GM23338 (cell line): Measurements from ENCODE around the gene GNAI3. TPM values are rescaled to one million over a fixed set of nuclear protein-coding genes. Genes with fewer than 3 reads are reported as not detected.

ENCODE experiments used
- ATAC-seq: fragments of 200-7000 bp; cut with Tn5 transposase; 3 replicates; pipeline ENCODE4 v1.9.1; 2020
- DNase-seq: peaks from one replicate; pipeline ENCODE4 v3.0.0-alpha.2; 2015; ENCODE audit warnings: low spot score
- H2AFZ ChIP-seq: fragments of 200-600 bp; sonication (generic); 2 replicates; pipeline ENCODE4 v1.8.0; 2016; ENCODE audit warnings: antibody characterized with exemption, mild to moderate bottlenecking, moderate library complexity
- H3F3A ChIP-seq: fragments of 200-600 bp; sonication (generic); replicated peaks from 2 replicates; pipeline ENCODE4 v1.8.0; 2017; ENCODE audit warnings: antibody characterized with exemption, mixed run types, low read depth
- H3K27ac ChIP-seq: fragments of 200-600 bp; sonication (generic); 2 replicates; pipeline ENCODE4 v1.6.1; 2016; ENCODE audit warnings: low read depth
- H3K27me3 ChIP-seq: fragments of 200-600 bp; sonication (generic); 2 replicates; pipeline ENCODE4 v1.8.0; 2016; ENCODE audit warnings: mild to moderate bottlenecking, mixed run types, moderate library complexity; ENCODE audit not compliant: insufficient read depth
- H3K36me3 ChIP-seq: fragments of 200-600 bp; sonication (generic); 2 replicates; pipeline ENCODE4 v1.8.0; 2016; ENCODE audit warnings: mild to moderate bottlenecking; ENCODE audit not compliant: insufficient read depth
- H3K4me1 ChIP-seq: fragments of 200-600 bp; sonication (generic); 2 replicates; pipeline ENCODE4 v1.8.0; 2016; ENCODE audit warnings: mild to moderate bottlenecking, moderate library complexity; ENCODE audit not compliant: insufficient read depth
- H3K4me2 ChIP-seq: fragments of 200-600 bp; sonication (generic); 2 replicates; pipeline ENCODE4 v1.7.1; 2017; ENCODE audit warnings: mixed run types
- H3K4me3 ChIP-seq: fragments of 200-600 bp; sonication (generic); 2 replicates; pipeline ENCODE4 v1.6.1; 2016; ENCODE audit warnings: mixed run types
- H3K79me2 ChIP-seq: fragments of 200-600 bp; sonication (generic); replicated peaks from 2 replicates; pipeline ENCODE4 v1.8.0; 2017; ENCODE audit warnings: mild to moderate bottlenecking; ENCODE audit not compliant: insufficient read depth
- H3K9me2 ChIP-seq: fragments of 200-600 bp; sonication (generic); 2 replicates; pipeline ENCODE4 v1.8.0; 2017; ENCODE audit not compliant: insufficient read depth
- H4K20me1 ChIP-seq: fragments of 200-600 bp; sonication (generic); replicated peaks from 2 replicates; pipeline ENCODE4 v1.8.0; 2017; ENCODE audit warnings: mild to moderate bottlenecking; ENCODE audit not compliant: insufficient read depth
- H3K27ac Mint-ChIP-seq: 2 replicates; pipeline ENCODE4 v1.8.0; 2020; ENCODE audit warnings: inconsistent platforms, mild to moderate bottlenecking, moderate library complexity, mixed read lengths
- H3K27me3 Mint-ChIP-seq: 3 replicates; pipeline ENCODE4 v1.8.0; 2022; ENCODE audit warnings: low read depth, mild to moderate bottlenecking, moderate library complexity, mixed read lengths, inconsistent platforms; ENCODE audit not compliant: insufficient read depth, poor library complexity
- H3K36me3 Mint-ChIP-seq: 3 replicates; pipeline ENCODE4 v1.8.0; 2021; ENCODE audit warnings: low read depth, mild to moderate bottlenecking, inconsistent platforms, moderate library complexity, mixed read lengths
- H3K4me1 Mint-ChIP-seq: 3 replicates; pipeline ENCODE4 v1.8.0; 2020; ENCODE audit warnings: mild to moderate bottlenecking, inconsistent platforms, mixed read lengths
- H3K4me3 Mint-ChIP-seq: 3 replicates; pipeline ENCODE4 v1.8.0; 2021; ENCODE audit warnings: moderate library complexity, mild to moderate bottlenecking, inconsistent platforms, mixed read lengths
- H3K9me3 Mint-ChIP-seq: 3 replicates; pipeline ENCODE4 v1.8.0; 2020; ENCODE audit warnings: moderate library complexity, mild to moderate bottlenecking, inconsistent platforms, mixed read lengths
- CTCF ChIP-seq, 2 experiments: fragments of 200-600 bp in 1 of 2; sonication (generic) in 1 of 2; conservative IDR thresholded peaks; 2 replicates each; pipeline versions ENCODE4 v1.5.1 to v1.6.1; 2016 to 2017; ENCODE audit warnings: antibody characterized with exemption in 2 of 2, low read depth in 2 of 2, mild to moderate bottlenecking in 2 of 2, moderate library complexity in 1 of 2
- EZH2 ChIP-seq: fragments of 200-600 bp; sonication (generic); IDR thresholded peaks from one replicate; pipeline ENCODE4 v1.8.0; 2017; ENCODE audit warnings: antibody characterized with exemption, mild to moderate bottlenecking, low read depth; ENCODE audit not compliant: unreplicated experiment
- REST ChIP-seq: IDR thresholded peaks from one replicate; pipeline ENCODE4 v1.6.1; 2018; ENCODE audit warnings: antibody characterized with exemption; ENCODE audit not compliant: unreplicated experiment
- STAT1 ChIP-seq: IDR thresholded peaks from one replicate; pipeline ENCODE4 v1.6.1; 2016; ENCODE audit warnings: antibody characterized with exemption; ENCODE audit not compliant: unreplicated experiment
- ZNF114 ChIP-seq: fragments of 250-450 bp; sonication (Bioruptor Pico); IDR thresholded peaks from 2 replicates; pipeline ENCODE4 v1.5.0; 2020; ENCODE audit warnings: mild to moderate bottlenecking, moderate library complexity
- ZNF462 ChIP-seq: fragments of 250-450 bp; sonication (Bioruptor Pico); IDR thresholded peaks from 2 replicates; pipeline ENCODE4 v1.5.0; 2020; ENCODE audit warnings: mild to moderate bottlenecking, moderate library complexity
- polyA plus RNA-seq: library from polyadenylated mRNA; unstranded; fragments of >200 nt; fragmentation: Nextera tagmentation; extraction: Ambion mirVana; gene quantifications from 2 replicates; pipeline ENCODE4 v1.2.1, GENCODE V29; 2016
- total RNA-seq: library from RNA; depleted of rRNA; stranded (reverse); fragments of >200 nt; shearing (Covaris generic); gene quantifications from 2 replicates; pipeline ENCODE4 v1.2.3, GENCODE V29; 2014

The GNAI3 gene
- total and polyA plus RNA-seq, 2 experiments from 2014 or later, result 4.5 to 10.2 TPM

DNA sequence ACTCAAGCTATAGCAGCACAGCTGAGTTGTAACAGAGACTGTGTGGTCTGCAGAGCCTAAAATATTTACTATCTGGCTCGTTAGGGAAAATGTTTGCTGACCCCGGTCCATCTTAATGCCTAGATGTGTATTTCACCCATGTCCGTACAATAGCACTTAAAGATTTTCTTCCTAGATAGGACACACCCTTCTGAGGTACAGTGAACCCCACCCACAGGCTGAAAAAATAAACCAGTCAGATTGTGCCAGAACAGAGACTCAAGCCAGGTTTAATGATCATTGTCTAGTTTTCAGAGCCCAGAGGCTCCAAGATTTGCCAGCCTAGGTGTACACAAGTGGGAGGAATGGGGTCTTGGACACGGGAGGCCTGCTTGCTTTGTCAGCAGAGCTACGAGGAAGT lies 44.5 kb upstream of the GNAI3 start (continued):
- no peak for TF ChIP-seq ZNF462
- no peak for TF ChIP-seq EZH2
- TF ChIP-seq CTCF (conservative IDR thresholded peaks at IDR 0.05; ENCODE audit: low read depth in 2 of 2), result no peak
- no peak for TF ChIP-seq ZNF114

DNA sequence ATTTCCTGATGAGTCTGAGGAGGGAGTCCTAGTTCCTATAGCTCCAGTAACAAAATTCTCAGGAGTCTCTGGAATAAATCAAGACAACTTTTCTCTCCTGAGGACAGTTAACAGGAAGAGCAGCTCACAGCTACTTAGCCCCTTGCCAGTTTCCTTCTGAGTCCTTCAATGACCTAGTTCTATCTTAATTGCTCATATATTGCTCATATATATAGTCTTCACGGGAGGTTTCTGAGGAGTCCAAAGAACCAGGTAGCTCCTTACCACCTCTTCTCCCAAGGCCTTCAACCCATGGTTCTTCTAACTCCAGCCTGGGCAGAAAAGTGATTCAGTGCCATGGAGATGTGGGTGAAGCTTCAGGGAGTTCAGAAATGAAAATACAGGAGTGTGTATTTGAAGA lies 43.4 kb upstream of the GNAI3 start:
- Histone ChIP-seq H3K4me1 (no peaks in the 10 kb centered on the region), H3K27ac (no peak overlapping the region), H3K4me2 (no peak overlapping the region), H3K36me3 (no peaks in the 10 kb centered on the region), H3K79me2 (no peaks in the 10 kb centered on the region), H2AFZ (no peak overlapping the region), H3K9me2 (no peaks in the 10 kb centered on the region; the same call in 1 of the 2 replicates), H4K20me1 (no peaks in the 10 kb centered on the region), H3K27me3 (peaks cover 13% of the 10 kb centered on the region), H3K4me3 (no peak overlapping the region), H3F3A (no peaks in the 10 kb centered on the region)
- TF ChIP-seq STAT1 (no peak), REST (no peak)
- DNase-seq (no peak), ATAC-seq (no peak)
- no peaks in the 10 kb centered on the region for H3K9me3 Mint-ChIP-seq
- peaks cover 10% of the 10 kb centered on the region for H3K4me1 Mint-ChIP-seq
- H3K4me3 Mint-ChIP-seq, result no peak overlapping the region
- no peak overlapping the region for H3K27ac Mint-ChIP-seq
- H3K36me3 Mint-ChIP-seq, result no peaks in the 10 kb centered on the region; the same call in 2 of the 3 replicates
- H3K27me3 Mint-ChIP-seq, result peaks cover 3% of the 10 kb centered on the region
